OCI-M2 (cell line): ENCODE measurements around the gene GPR35.
"Not testable (repeated sequence)": the region's sequence is repeated elsewhere in the genome, so short reads cannot be mapped to it uniquely, and the experiment has no call there.

Source experiments
- DNase-seq: peaks from one replicate; lab custom pipeline; 2025; ENCODE audit not compliant: unreplicated experiment; lab: John Stamatoyannopoulos, UW

Gene GPR35

DNA sequence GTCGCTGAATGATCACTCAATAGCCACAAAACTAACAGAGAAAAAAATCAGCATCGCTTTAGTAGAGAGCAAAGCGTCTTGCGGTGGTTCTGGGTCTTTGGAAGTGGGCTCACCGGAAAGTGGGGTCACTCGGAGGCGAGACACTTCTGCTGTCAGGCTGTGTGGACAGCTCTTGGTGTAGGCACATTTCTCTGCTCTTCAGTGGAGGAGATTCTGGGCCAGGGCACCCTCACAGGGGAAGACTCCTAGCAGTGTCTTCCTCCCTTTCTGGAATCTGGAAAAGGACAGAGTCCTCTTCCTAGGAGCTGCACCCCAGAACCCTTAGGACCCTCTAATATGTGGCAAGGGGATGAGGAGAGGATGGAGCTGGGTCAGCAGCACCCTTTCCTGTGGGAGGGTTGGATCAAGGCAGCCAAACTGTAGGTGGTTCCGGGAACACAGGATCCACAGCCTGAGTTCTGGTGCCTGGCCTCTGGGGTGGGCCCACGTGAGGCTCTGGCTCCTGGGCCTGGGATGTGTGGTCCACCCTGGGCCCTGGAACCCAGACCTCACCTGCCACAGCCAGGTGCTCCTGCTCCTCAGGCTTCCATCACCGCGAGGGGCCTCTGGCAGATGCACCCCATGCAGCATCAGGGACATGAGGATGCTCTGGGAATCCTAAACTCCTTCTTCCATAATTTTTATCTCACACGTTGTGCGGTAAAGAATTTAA, 25.1 kb downstream of the GPR35 start:
- DNase-seq, result no peak

DNA sequence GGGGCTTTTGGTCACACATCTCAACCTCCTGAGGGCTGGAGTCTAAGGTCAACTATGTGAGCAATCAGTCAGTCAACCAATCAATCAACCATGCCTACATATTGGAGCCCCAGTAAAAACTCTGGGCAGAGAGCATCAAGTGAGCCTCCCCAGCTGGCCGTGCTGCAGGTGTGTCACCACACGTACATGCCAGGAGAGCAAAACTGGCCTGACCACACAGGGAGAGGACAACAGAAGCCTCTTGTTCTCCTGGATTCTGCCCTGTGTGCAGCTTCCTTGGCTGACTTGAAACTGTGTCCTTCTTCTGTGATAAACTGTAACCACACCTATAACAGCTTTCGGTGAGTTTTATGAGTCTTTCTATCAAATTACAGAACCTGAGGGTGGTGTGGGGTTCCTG, 25.9 kb downstream of the GPR35 start:
- DNase-seq, result no peak

DNA sequence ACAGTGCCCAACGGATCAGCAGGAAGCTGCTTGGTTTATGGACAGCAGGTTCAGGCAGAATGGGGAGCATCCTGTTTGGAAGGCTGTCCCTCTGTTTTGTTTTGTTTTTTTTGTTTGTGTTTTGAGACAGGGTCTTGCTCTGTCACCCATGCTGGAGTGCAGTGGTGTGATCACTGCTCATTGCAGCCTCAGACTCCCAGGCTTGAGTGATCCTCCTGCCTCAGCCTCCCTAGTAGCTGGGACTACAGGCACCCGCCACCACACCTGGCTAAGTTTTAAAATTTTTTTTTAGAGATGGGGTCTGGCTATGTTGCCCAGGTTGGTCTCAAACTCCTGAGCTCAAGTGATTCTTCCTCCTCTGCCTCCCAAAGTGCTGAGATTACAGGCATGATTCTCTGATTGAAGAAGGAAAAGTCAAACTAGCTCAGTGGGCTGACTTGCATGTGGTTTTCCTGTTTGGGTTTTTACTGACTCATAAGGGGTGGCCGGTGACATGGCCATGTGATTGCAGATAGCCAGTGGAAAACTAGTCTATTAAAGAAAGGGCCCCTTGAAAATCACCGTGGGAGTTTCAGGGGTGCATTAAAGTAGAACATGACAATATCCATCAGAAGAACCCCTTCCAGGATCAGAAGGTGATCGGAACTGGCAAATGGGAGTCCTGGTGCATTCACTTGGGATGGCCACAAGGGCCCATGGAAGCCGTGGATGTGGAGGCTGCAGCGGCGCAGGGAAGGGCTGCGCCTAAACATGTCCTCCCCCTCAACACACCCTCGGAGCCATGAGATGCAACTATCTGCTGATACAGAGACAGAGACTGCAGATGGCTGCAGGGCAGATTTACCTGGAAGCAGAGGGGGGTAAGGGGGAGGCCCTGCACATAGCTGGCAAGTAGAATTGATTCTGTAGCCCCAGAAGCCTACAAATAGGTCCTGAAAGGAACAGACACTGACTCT, 30.9 kb downstream of the GPR35 start:
- no peak for DNase-seq

GRCh38 chr2:240659883-240660282, 34.6 kb downstream of the GPR35 start:
- not testable (repeated sequence) for DNase-seq

GRCh38 chr2:240662681-240663080, 37.4 kb downstream of the GPR35 start:
- DNase-seq, result no peak

DNA sequence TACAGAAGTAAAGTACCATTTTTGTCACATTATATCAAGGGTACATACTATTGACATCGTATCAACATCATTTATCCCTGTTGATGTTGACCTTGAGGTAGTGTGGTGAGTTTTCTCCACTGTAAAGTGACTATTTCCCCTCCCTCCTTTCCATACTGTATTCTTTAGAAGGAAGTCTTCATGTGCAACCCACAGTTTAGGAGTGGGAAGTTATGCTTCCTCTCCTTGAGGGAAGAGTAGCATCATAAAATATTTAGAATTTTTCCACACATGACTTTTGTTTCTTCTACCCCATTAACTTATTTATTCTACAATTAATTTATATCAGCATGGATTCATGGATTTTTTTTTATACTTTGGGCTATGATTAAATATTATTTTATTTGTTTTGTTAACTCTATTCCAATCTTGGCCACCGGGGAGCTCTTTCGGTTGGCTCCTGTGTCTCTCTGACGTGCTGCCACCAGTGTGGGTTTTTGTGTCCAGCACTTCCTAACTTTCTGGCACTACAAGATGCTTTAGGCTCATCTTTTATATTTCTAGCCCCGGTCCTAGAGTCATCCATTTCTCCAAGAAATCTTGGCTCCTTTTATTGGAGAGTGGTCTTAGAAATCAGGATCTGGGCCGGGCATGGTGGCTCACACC, 38.4 kb downstream of the GPR35 start:
- no peak for DNase-seq

DNA sequence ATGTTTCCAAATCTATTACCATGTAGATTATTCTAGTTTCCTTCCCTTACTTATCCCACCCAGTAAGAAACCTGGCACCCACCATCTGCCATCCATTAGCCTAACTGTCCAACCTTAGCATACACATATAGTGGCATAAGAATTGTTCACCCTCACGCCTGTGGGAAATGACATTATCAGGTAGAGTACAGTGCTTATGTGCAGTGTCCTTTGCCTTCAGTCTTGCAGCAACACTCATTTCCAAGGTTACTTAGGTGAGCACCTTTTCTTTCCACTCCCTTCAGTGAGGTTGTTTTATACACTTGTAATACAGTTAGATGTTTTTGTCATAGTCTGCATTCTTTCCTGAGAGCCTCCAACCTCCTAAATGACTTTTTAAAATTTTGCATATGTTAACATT, 39.3 kb downstream of the GPR35 start:
- DNase-seq, result no peak

GRCh38 chr2:240670402-240670801, 45.1 kb downstream of the GPR35 start:
- DNase-seq, result no peak

- no peak for DNase-seq
These were observed 45.7 kb downstream of the GPR35 start for GRCh38 chr2:240670950-240671349.

GRCh38 chr2:240672076-240672700, 46.9 kb downstream of the GPR35 start:
- no peak for DNase-seq

- DNase-seq, result no peak
These were observed 47.5 kb downstream of the GPR35 start for GRCh38 chr2:240672701-240673190.

DNA sequence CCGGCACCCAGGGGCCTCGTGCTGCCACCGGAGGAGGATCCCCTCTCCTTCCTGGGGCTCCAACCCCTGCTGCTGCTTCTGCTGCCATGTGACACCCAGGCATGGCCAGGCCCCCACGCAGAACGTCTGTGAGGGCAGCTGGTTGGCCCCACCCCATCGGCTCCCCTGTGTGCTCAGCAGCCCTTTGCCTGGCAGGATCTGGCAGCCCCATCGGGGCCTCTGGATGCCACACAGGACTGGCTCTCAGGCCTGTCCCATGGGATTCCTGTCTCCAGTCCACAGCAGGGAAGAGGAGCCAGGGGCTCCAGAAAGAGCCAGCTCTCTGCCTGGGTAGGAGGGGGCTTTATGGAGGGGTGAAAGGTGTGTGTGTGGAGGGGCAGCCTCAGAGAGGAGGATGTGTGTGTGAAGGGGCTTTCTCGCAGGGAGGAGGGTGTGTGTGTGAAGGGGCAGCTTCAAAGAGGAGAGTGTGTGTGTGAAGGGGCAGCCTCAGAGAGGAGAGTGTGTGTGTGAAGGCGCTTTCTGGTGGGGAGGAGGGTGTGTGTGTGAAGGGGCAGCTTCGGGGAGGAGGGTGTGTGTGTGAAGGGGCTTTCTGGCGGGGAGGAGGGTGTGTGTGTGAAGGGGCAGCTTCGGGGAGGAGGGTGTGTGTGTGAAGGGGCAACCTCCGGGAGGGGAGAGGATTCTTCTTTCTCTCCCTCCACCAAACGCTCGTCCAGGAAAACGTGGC, 49.3 kb downstream of the GPR35 start:
- DNase-seq, result not testable (repeated sequence)

DNA sequence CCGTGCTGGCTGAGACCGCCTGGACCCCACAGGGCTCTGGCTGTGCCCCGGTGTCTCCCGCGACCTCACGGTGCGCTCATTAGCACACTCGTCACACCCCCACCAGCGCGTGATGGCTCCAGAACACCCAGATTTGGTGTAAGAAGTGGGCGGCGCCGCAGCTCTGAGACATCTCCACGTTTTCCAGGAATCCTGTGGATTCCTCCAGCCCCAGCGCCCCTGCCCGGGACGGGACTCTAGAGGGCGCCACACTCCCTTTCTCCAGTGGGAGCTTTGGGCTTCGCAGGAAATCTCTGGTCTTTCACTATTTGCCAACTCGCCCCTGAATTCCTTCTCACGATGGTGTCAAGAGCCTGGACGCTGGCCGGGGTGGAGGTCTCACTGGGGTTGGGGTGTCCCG, 50.1 kb downstream of the GPR35 start:
- not testable (repeated sequence) for DNase-seq

DNA sequence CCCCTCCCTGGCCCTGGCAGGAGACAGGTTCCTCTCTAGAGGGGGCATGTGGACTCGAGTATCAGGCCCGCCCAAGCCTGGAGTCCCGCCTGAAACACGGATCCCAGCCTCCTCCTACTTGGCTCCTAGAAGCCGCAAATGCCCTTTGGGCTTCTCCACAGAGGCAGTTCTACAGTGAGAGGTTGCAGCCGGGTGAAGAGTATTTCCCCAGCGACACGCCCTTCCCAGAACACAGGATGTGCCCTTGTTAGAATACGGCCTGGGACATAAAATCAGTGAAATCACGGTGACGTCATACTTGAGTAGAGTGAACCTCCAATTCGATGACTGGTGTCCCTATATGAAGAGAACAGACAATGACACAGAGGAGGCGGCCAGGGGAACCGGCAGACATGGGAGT, 52.8 kb downstream of the GPR35 start:
- not testable (repeated sequence) for DNase-seq

DNA sequence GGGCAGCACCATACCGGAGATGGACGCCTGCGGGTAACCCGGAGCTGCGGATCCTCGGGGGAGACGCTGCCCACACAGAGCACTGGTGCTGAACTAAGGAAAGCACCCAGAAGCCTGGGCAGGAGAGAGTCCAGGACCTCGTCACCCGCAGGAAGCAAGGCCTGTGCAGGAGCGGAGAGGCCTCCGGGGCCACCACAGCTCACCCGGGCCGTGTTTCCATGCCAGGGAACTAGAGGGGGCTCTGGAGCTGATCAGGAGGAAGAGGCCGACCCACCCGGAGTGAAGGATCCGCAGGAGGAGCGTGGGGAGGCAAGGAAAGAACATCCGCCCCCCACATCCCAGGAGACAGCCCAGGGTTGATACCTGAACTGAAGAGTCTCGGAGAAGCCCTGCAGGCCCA, 53.6 kb downstream of the GPR35 start:
- not testable (repeated sequence) for DNase-seq

GRCh38 chr2:240680185-240680584, 54.9 kb downstream of the GPR35 start:
- not testable (repeated sequence) for DNase-seq
